LNCaP clone FGC (cell line): ENCODE results near the gene CHD6.

Experiments used
- DNase-seq: peaks from one replicate; pipeline ENCODE4 v3.0.0-alpha.2; 2011; ENCODE audit warnings: low read depth
- H3K4me3 ChIP-seq: 2 replicates; pipeline ENCODE4 v1.5.1; 2011; ENCODE audit warnings: mild to moderate bottlenecking, low read depth, low read length, control low read depth
- TF ChIP-seq, protein P1 (sequence below): IDR thresholded peaks from 2 replicates; pipeline ENCODE4 v1.5.1; 2012; ENCODE audit warnings: mild to moderate bottlenecking; ENCODE audit not compliant: control insufficient read depth, insufficient read depth; ENCODE audit errors: extremely low read depth

CHD6 gene

DNA sequence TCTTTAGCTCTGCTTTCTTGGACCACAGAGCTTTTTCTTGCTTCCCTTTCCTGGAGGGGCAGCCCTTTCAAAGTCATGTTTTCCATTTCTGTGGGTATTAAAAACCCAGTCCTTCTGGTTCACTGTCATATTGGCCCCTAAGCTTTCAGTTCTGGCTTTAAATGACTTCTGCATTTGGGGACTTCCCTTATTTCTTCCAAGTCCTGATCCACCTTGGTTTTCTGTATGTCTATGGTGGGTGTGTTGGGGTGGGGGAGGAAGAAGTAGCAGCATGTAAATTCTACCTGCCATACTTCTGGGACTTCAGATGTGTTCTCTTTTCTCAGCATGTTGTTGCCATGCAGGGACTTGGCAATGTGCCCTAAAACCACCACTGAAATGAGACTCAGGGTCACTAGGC, 174.5 kb downstream of the CHD6 start:
- no peak overlapping the region for H3K4me3 ChIP-seq
- TF ChIP-seq, protein P1, sequence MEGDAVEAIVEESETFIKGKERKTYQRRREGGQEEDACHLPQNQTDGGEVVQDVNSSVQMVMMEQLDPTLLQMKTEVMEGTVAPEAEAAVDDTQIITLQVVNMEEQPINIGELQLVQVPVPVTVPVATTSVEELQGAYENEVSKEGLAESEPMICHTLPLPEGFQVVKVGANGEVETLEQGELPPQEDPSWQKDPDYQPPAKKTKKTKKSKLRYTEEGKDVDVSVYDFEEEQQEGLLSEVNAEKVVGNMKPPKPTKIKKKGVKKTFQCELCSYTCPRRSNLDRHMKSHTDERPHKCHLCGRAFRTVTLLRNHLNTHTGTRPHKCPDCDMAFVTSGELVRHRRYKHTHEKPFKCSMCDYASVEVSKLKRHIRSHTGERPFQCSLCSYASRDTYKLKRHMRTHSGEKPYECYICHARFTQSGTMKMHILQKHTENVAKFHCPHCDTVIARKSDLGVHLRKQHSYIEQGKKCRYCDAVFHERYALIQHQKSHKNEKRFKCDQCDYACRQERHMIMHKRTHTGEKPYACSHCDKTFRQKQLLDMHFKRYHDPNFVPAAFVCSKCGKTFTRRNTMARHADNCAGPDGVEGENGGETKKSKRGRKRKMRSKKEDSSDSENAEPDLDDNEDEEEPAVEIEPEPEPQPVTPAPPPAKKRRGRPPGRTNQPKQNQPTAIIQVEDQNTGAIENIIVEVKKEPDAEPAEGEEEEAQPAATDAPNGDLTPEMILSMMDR, result no peak
- no peak for DNase-seq

DNA sequence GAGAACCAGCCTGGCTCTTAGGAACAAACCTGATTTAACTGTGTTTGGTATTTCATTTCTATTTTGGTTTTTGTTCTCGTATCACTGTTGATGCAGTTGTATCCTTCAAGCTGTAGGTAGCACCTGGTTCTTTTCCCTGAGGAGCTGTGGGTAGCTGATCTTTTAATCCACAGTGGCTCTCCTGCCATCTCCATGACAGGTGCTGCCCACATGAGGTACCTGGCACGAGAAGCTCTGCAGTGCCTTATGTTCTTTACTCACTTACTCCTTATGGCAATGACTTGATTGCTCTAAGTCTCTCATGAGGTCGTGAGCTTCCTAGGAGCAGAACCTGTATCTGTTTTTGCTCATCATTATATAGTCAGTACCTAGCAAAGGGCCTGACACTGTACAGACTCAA, 177.3 kb downstream of the CHD6 start:
- TF ChIP-seq, protein P1, result no peak
- H3K4me3 ChIP-seq, result no peak overlapping the region
- DNase-seq, result no peak

DNA sequence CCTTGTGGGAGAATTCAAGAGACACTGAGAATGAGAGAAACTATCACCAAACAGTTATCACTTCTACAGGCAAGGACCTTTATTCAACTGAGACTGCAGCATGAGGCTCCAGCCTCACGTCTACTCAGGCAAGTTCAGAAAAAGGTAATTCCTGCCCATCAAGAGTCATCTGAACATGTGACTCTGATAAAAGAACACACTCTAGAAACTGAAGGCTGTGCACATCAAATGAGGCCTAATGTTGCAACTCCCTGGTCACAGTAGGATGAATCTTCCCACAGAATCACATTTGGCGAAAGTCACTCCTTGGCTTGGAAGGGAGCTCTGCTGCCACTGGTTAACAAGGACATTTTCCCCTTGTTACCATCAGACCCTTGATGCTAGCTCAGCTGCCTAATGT, 180.3 kb downstream of the CHD6 start:
- TF ChIP-seq, protein P1, result no peak
- DNase-seq, result no peak
- no peak overlapping the region for H3K4me3 ChIP-seq

DNA sequence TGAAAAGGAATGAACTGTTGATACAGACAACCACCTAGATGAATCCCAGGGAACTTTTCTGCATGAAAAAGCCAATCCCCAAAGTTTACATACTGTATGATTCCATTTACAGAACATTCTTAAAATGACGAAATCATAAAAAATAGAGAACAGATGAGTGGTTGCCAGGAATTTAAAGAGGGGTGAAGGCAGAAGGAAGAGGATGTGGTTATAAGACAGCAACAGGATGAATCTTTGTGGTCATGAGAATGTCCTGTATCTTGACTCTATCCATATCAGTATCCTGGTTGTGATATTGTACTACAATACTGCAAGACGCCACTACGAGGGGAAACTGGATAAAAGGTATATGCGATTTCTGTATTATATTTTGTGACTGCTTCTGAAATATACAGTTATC, 181.5 kb downstream of the CHD6 start:
- no peak for DNase-seq
- TF ChIP-seq, protein P1, result no peak
- H3K4me3 ChIP-seq, result no peak overlapping the region

DNA sequence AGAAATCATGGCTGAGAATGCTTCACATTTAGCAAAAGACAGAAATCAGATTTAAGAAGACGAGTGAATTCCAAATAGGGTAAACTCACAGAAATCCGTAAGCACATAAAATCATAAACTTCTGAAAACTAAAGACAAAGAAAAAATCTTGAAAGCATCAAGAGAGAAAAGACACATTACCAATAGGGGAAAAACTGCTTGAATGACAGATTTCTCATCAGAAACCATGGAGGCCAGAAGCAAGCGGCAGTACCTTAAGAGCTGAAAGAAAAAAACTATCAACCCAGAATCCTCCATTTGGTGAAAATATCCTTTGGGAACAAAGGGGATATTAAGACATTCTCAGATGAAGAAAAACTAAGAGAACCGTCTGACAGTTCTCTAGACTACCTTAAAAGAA, 185.0 kb downstream of the CHD6 start:
- no peak for DNase-seq
- TF ChIP-seq, protein P1, result no peak
- H3K4me3 ChIP-seq, result no peak overlapping the region

DNA sequence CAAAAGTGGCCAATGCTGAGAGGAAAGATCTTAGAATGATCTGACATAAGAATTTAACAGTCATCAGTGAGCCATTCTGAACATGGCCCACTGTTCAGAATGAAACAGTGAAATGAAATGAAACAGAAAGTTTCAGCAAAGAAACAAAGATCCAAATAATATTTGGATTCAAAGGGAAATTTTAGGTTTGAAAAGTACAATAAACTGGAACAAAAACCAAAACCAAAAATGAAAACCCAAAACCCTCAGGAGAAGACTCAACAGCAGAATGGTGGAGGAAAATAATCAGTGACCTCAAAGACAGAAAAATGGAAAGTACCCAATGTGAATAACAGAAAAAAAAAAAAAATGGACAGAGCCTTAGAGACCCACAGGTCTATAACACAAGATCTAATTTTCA, 185.4 kb downstream of the CHD6 start:
- DNase-seq, result no peak
- TF ChIP-seq, protein P1, result no peak
- no peak overlapping the region for H3K4me3 ChIP-seq

- TF ChIP-seq, protein P1, result no peak
- no peak overlapping the region for H3K4me3 ChIP-seq
- no peak for DNase-seq
Measured at GRCh38 chr20:41428285-41428684, 189.9 kb downstream of the CHD6 start.
